GM12878 (cell line): ENCODE results near the gene MT3.

Experiments
- CTCF ChIP-seq, 3 experiments: IDR thresholded peaks in 2 of 3; conservative IDR thresholded peaks in 1 of 3; 2 replicates each; pipeline ENCODE4 v1.5.1; 2011; ENCODE audit warnings: low read depth in 3 of 3, low read length in 3 of 3, mild to moderate bottlenecking in 3 of 3, control low read depth in 2 of 3, moderate library complexity in 2 of 3, inconsistent platforms in 1 of 3, mixed read lengths in 1 of 3; ENCODE audit not compliant: control insufficient read depth in 2 of 3, insufficient read depth in 1 of 3; ENCODE audit errors: extremely low read depth in 1 of 3
- IKZF2 ChIP-seq, 2 experiments: fragments of 450-650 bp; IDR thresholded peaks; 2 replicates each; pipeline ENCODE4 v1.6.1; 2017; ENCODE audit warnings: mild to moderate bottlenecking in 2 of 2, moderate library complexity in 2 of 2
- MXI1 ChIP-seq: fragments of 150-350 bp; IDR thresholded peaks from 2 replicates; pipeline ENCODE4 v1.6.1; 2011; ENCODE audit warnings: low read depth, mild to moderate bottlenecking, inconsistent platforms, low read length, improper control_type of control experiment
- NR2C2 ChIP-seq: IDR thresholded peaks from 2 replicates; pipeline ENCODE4 v1.6.1; 2011; ENCODE audit warnings: borderline replicate concordance, low read depth; ENCODE audit not compliant: control insufficient read depth, insufficient read length
- PKNOX1 ChIP-seq: fragments of 450-650 bp; IDR thresholded peaks from 2 replicates; pipeline ENCODE4 v1.6.1; 2016; ENCODE audit warnings: mild to moderate bottlenecking
- SPI1 ChIP-seq: IDR thresholded peaks from 2 replicates; pipeline ENCODE4 v1.6.1; 2011; ENCODE audit warnings: low read depth, mild to moderate bottlenecking, low read length, moderate library complexity, borderline replicate concordance; ENCODE audit not compliant: insufficient read depth
- TF ChIP-seq, protein P1 (sequence below): IDR thresholded peaks from 2 replicates; pipeline ENCODE4 v1.6.1; 2012; ENCODE audit warnings: mild to moderate bottlenecking, low read depth, low read length

DNA sequence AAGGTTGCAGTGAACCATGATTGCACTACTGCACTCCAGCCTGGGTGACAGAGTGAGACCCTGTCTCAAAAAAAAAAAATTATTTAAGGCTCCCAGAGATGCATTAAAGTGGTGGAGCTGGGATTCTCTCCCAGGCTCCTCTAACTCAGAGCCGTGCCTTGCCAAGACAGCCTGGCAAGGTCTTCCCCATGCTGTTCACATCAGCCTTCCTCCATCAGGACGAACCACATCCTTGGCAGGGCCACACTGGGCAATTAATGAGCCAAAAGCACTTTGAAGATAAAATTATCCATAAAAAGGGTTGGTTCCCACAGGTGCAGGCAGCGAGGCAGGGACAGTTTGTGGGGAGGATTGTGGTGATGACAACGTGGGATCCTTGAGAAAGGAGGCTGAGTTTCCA is 49.7 kb upstream of the MT3 start:
- TF ChIP-seq IKZF2 (IDR thresholded peaks at IDR 0.05): no peak
- TF ChIP-seq MXI1: no peak
- TF ChIP-seq NR2C2: no peak
- no peak for TF ChIP-seq SPI1
- no peak for TF ChIP-seq CTCF (IDR thresholded peaks at IDR 0.05 in 2 of 3, conservative IDR thresholded peaks at IDR 0.05 in 1 of 3; ENCODE audit: control insufficient read depth in 2 of 3, extremely low read depth in 1 of 3, insufficient read depth in 1 of 3, low read depth in 3 of 3, low read length in 3 of 3)
- no peak for TF ChIP-seq PKNOX1
- TF ChIP-seq, protein P1, sequence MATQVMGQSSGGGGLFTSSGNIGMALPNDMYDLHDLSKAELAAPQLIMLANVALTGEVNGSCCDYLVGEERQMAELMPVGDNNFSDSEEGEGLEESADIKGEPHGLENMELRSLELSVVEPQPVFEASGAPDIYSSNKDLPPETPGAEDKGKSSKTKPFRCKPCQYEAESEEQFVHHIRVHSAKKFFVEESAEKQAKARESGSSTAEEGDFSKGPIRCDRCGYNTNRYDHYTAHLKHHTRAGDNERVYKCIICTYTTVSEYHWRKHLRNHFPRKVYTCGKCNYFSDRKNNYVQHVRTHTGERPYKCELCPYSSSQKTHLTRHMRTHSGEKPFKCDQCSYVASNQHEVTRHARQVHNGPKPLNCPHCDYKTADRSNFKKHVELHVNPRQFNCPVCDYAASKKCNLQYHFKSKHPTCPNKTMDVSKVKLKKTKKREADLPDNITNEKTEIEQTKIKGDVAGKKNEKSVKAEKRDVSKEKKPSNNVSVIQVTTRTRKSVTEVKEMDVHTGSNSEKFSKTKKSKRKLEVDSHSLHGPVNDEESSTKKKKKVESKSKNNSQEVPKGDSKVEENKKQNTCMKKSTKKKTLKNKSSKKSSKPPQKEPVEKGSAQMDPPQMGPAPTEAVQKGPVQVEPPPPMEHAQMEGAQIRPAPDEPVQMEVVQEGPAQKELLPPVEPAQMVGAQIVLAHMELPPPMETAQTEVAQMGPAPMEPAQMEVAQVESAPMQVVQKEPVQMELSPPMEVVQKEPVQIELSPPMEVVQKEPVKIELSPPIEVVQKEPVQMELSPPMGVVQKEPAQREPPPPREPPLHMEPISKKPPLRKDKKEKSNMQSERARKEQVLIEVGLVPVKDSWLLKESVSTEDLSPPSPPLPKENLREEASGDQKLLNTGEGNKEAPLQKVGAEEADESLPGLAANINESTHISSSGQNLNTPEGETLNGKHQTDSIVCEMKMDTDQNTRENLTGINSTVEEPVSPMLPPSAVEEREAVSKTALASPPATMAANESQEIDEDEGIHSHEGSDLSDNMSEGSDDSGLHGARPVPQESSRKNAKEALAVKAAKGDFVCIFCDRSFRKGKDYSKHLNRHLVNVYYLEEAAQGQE: no peak
